ENCODE data around the gene CKAP2L. TPM values are rescaled to one million over a fixed set of nuclear protein-coding genes. Genes with fewer than 3 reads are reported as not detected.

CKAP2L gene
- total RNA-seq, 1 donor from 2014 or later, result 0.26 TPM

DNA sequence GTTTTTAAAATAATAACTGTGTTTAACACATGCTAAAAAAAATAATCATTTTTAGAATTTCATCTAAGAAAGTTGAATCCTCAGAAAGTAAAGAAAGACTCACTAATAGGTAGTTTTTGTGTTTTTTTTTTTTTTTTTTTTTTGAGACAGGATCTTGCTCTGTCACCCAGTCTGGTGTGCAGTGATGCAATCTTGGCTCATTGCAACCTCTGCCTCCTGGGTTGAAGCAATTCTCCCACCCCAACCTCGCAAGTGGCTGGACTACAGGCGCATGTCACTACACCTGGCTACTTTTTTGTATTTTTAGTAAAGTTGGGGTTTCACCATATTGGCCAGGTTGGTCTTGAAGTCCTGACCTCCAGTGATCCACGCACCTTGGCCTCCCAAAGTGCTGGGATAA is 7.1 kb downstream of the CKAP2L start:
- TF ChIP-seq CTCF (IDR thresholded peaks at IDR 0.05; ENCODE audit: insufficient read depth, low read length, severe bottlenecking), result no peak
- H3K36me3 ChIP-seq (ENCODE audit: control insufficient read depth, insufficient read depth, low read length), result no peaks in the 10 kb centered on the region
- FAIRE-seq (no peak), DNase-seq (ENCODE audit: low read depth) (no peak)
- H3K4me3 ChIP-seq (ENCODE audit: low read depth, low read length), result no peak overlapping the region
- H3K27me3 ChIP-seq (ENCODE audit: control insufficient read depth, insufficient read depth, low read length), result no peaks in the 10 kb centered on the region

DNA sequence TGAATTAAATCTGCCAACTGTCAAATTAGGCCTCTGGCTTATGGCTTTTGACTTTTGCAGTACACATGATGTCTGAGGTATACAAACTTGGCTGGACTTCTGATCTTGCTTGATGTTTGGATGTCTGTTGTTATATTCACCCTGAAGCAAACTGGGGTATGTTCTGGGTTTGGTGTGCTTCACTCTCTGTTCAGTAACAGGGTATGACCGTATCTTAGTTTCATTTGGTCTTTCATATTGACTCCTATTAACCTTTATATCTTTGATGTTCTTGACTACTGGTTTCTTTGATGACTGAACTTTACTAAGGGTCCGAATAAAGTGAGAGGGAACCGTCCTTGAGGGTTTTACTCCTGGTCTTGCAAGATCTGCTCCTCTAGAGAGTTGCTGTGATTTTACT is 8.2 kb downstream of the CKAP2L start:
- Histone ChIP-seq H3K27me3 (ENCODE audit: control insufficient read depth, insufficient read depth, low read length) (no peaks in the 10 kb centered on the region), H3K4me3 (ENCODE audit: low read depth, low read length) (no peak overlapping the region), H3K36me3 (ENCODE audit: control insufficient read depth, insufficient read depth, low read length) (no peaks in the 10 kb centered on the region)
- FAIRE-seq, result peak; percentile 28
- no peak for DNase-seq (ENCODE audit: low read depth)
- no peak for TF ChIP-seq CTCF (IDR thresholded peaks at IDR 0.05; ENCODE audit: insufficient read depth, low read length, severe bottlenecking)

DNA sequence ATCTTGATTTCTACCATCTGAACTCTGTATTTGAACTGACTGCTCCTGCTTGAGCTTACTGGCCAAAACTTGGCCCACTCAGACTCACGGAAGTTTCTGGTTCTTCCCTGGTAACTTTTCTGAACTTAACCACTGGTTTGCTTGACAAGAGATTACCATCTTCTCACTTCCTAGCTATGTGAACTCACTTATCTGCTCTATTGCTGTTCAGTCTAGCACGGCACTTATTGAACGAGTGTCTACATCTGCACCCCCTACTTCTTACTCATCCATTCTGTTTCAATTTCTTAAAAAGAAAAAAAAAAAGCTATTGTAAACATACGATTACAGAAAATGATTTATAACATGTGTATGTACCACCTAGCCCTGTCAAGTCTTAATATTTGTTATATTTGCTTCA is 9.0 kb downstream of the CKAP2L start:
- Histone ChIP-seq H3K36me3 (ENCODE audit: control insufficient read depth, insufficient read depth, low read length) (no peaks in the 10 kb centered on the region), H3K4me3 (ENCODE audit: low read depth, low read length) (no peak overlapping the region), H3K27me3 (ENCODE audit: control insufficient read depth, insufficient read depth, low read length) (no peaks in the 10 kb centered on the region)
- no peak for TF ChIP-seq CTCF (IDR thresholded peaks at IDR 0.05; ENCODE audit: insufficient read depth, low read length, severe bottlenecking)
- FAIRE-seq (no peak), DNase-seq (ENCODE audit: low read depth) (no peak)

- no peaks in the 10 kb centered on the region for H3K27me3 ChIP-seq (ENCODE audit: control insufficient read depth, insufficient read depth, low read length)
- no peak for FAIRE-seq
- no peak for DNase-seq (ENCODE audit: low read depth)
- H3K36me3 ChIP-seq (ENCODE audit: control insufficient read depth, insufficient read depth, low read length), result no peaks in the 10 kb centered on the region
- TF ChIP-seq CTCF (IDR thresholded peaks at IDR 0.05; ENCODE audit: insufficient read depth, low read length, severe bottlenecking), result no peak
- H3K4me3 ChIP-seq (ENCODE audit: low read depth, low read length), result no peak overlapping the region
Measured at GRCh38 chr2:112754564-112754963, 9.8 kb downstream of the CKAP2L start.

- Histone ChIP-seq H3K27me3 (ENCODE audit: control insufficient read depth, insufficient read depth, low read length) (no peaks in the 10 kb centered on the region), H3K36me3 (ENCODE audit: control insufficient read depth, insufficient read depth, low read length) (no peaks in the 10 kb centered on the region), H3K4me3 (ENCODE audit: low read depth, low read length) (no peak overlapping the region)
- TF ChIP-seq CTCF (IDR thresholded peaks at IDR 0.05; ENCODE audit: insufficient read depth, low read length, severe bottlenecking), result no peak
- no peak for DNase-seq (ENCODE audit: low read depth)
- no peak for FAIRE-seq
Measured at GRCh38 chr2:112752667-112753066, 11.7 kb downstream of the CKAP2L start.

- no peaks in the 10 kb centered on the region for H3K36me3 ChIP-seq (ENCODE audit: control insufficient read depth, insufficient read depth, low read length)
- FAIRE-seq, result no peak
Measured at GRCh38 chr2:112751451-112752197, 12.8 kb downstream of the CKAP2L start.

More at GRCh38 chr2:112751451-112752197, 12.8 kb downstream of the CKAP2L start:
- no peak for TF ChIP-seq CTCF (IDR thresholded peaks at IDR 0.05; ENCODE audit: insufficient read depth, low read length, severe bottlenecking)
- H3K27me3 ChIP-seq (ENCODE audit: control insufficient read depth, insufficient read depth, low read length), result no peaks in the 10 kb centered on the region
- no peak for DNase-seq (ENCODE audit: low read depth)
- no peak overlapping the region for H3K4me3 ChIP-seq (ENCODE audit: low read depth, low read length)
